C4-2B (cell line): ENCODE measurements around the gene CTXND1.
"Not testable (repeated sequence)": the region's sequence is repeated elsewhere in the genome, so short reads cannot be mapped to it uniquely, and the experiment has no call there.

Source experiments
- CTCF ChIP-seq: fragments of 450-650 bp; conservative IDR thresholded peaks from 2 replicates; pipeline ENCODE4 v1.5.1; 2017; ENCODE audit warnings: mild to moderate bottlenecking
- ZFX ChIP-seq: fragments of 450-650 bp; IDR thresholded peaks from 2 replicates; pipeline ENCODE4 v1.6.1; 2017

DNA sequence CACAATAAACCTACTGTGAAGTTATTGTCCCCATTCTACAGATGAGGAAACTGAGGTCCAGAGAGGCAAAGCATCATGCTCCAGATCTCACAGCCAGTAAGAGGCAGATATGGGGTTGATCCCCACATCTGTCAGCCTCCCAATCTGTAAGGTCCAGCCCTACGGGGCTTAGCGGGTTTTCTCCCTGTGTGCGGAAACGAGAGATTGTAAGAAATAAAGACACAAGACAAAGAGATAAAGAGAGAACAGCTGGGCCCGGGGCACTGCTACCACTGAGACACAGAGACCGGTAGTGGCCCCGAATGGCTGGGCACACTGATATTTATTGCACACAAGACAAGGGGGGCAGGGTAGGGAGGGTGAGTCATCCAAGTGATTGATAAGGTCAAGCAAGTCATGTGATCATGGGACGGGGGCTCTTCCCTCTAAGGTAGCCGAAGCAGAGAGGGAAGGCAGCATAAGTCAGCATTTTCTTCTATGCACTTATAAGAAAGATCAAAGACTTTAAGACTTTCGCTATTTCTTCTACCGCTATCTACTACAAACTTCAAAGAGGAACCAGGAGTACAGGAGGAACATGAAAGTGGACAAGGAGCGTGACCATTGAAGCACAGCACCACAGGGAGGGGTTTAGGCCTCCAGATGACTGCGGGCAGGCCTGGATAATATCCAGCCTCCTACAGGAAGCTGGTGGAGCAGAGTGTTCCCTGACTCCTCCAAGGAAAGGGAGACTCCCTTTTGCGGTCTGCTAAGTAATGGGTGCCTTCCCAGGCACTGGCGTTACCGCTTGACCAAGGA, 96.4 kb downstream of the CTXND1 start:
- TF ChIP-seq CTCF, ZFX: not testable (repeated sequence)
